ENCODE results near the gene SCFD2. TPM values are rescaled to one million over a fixed set of nuclear protein-coding genes. Genes with fewer than 3 reads are reported as not detected.

The SCFD2 gene
- polyA plus RNA-seq, 1 of the 3 experiments (the other 2 are of a cell fraction): 14.1 TPM

GRCh38 chr4:52874948-52875347, 490.9 kb downstream of the SCFD2 start:
- no peak overlapping the region for H3K4me3 ChIP-seq (ENCODE audit: low read depth in 2 of 2, low read length in 1 of 2)
- TF ChIP-seq TCF12 (IDR thresholded peaks at IDR 0.05) (no peak), USF2 (IDR thresholded peaks at IDR 0.05; ENCODE audit: borderline replicate concordance, low read depth, low read length) (no peak), ELF1 (IDR thresholded peaks at IDR 0.05) (no peak), YY1 (IDR thresholded peaks at IDR 0.05; ENCODE audit: low read depth) (no peak), SIN3A (IDR thresholded peaks at IDR 0.05; ENCODE audit: borderline replicate concordance, low read depth, low read length) (no peak), RXRA (IDR thresholded peaks at IDR 0.05; ENCODE audit: borderline replicate concordance, low read depth) (no peak), PBX3 (IDR thresholded peaks at IDR 0.05) (no peak), JUND (IDR thresholded peaks at IDR 0.05) (no peak), GABPA (IDR thresholded peaks at IDR 0.05; ENCODE audit: low read depth) (no peak), CTCF (IDR thresholded peaks at IDR 0.05) (no peak), EP300 (IDR thresholded peaks at IDR 0.05; ENCODE audit: borderline replicate concordance in 1 of 2, low read depth in 1 of 2, low read length in 1 of 2) (no peak), NFIC (IDR thresholded peaks at IDR 0.05; ENCODE audit: borderline replicate concordance) (no peak), MAX (IDR thresholded peaks at IDR 0.05; ENCODE audit: low read depth) (no peak), REST (IDR thresholded peaks at IDR 0.05; ENCODE audit: low read depth, low read length) (no peak), RCOR1 (IDR thresholded peaks at IDR 0.05; ENCODE audit: low read length) (no peak), MEF2A (IDR thresholded peaks at IDR 0.05; ENCODE audit: borderline replicate concordance, low read depth) (no peak)

More at GRCh38 chr4:52874948-52875347, 490.9 kb downstream of the SCFD2 start:
- ChIA-PET POLR2A (no interaction called here), CTCF (no interaction called here)
- 85% methylated on average over 5 of the region's 5 CpGs for WGBS (ENCODE audit: low lambda C conversion rate)
- H3K79me2 ChIP-seq (ENCODE audit: insufficient read depth): no peaks in the 10 kb centered on the region
- no peaks in the 10 kb centered on the region for H3K9me2 ChIP-seq
- H3K4me2 ChIP-seq: no peak overlapping the region
- H2AFZ ChIP-seq (ENCODE audit: low read depth): no peak overlapping the region
- no peak overlapping the region for H3K27ac ChIP-seq (ENCODE audit: low read depth in 2 of 2, low read length in 1 of 2)
- H3K9ac ChIP-seq: no peak overlapping the region
- H3K36me3 ChIP-seq (replicated peaks in 1 of 2; ENCODE audit: control insufficient read depth in 1 of 2, insufficient read depth in 2 of 2, low read length in 1 of 2): no peaks in the 10 kb centered on the region
- no peak for DNase-seq
- H3K4me1 ChIP-seq (ENCODE audit: control insufficient read depth in 1 of 2, insufficient read depth in 2 of 2, low read depth in 1 of 2, low read length in 1 of 2): peaks cover 0 to 49% of the 10 kb centered on the region in 2 experiments; a peak in 2 of 4 replicates
- no peaks in the 10 kb centered on the region for H3F3A ChIP-seq (replicated peaks; ENCODE audit: insufficient read depth)
- H3K27me3 ChIP-seq (ENCODE audit: insufficient read depth): no peaks in the 10 kb centered on the region
- H4K20me1 ChIP-seq (ENCODE audit: insufficient read depth): no peaks in the 10 kb centered on the region
- H3K9me3 ChIP-seq: no peaks in the 10 kb centered on the region
